ENCODE results near the gene GOLT1A. TPM values are rescaled to one million over a fixed set of nuclear protein-coding genes. Genes with fewer than 3 reads are reported as not detected.
A peak's percentile ranks its signal among the peaks of the same experiment; 100 is the strongest.

GOLT1A gene
- total RNA-seq, 1 donor = not detected

DNA sequence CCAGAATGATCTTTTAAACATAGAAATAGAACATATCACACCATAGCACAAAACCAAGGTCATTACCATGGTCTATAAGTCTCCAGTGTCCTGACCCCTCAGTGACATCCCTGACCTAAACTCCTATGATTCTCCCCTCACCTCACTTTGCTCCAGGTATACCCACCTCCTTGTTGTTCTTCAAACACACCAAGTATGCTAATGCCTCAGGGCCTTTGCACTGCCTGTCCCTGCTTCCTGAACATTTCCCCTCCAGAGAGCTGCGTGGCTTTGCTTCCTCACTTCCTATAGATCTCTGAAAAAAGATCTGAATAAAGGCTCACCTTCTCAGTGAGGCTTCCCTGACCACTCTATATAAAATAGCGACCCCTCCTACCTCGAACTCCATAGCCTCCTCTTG, 1.1 kb downstream of the GOLT1A start:
- H3K4me3 ChIP-seq (ENCODE audit: insufficient read depth, low read length) = no peak overlapping the region
- H3K36me3 ChIP-seq (ENCODE audit: insufficient read depth, low read length) = no peaks in the 10 kb centered on the region
- no peak for DNase-seq (ENCODE audit: insufficient read length, low spot score, missing footprints)
- no peak overlapping the region for H3K4me2 ChIP-seq (ENCODE audit: insufficient read depth, low read length)
- no peak overlapping the region for H2AFZ ChIP-seq (ENCODE audit: low read length)
- no peaks in the 10 kb centered on the region for H4K20me1 ChIP-seq (ENCODE audit: insufficient read depth, low read length)
- TF ChIP-seq, protein P1, sequence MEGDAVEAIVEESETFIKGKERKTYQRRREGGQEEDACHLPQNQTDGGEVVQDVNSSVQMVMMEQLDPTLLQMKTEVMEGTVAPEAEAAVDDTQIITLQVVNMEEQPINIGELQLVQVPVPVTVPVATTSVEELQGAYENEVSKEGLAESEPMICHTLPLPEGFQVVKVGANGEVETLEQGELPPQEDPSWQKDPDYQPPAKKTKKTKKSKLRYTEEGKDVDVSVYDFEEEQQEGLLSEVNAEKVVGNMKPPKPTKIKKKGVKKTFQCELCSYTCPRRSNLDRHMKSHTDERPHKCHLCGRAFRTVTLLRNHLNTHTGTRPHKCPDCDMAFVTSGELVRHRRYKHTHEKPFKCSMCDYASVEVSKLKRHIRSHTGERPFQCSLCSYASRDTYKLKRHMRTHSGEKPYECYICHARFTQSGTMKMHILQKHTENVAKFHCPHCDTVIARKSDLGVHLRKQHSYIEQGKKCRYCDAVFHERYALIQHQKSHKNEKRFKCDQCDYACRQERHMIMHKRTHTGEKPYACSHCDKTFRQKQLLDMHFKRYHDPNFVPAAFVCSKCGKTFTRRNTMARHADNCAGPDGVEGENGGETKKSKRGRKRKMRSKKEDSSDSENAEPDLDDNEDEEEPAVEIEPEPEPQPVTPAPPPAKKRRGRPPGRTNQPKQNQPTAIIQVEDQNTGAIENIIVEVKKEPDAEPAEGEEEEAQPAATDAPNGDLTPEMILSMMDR (IDR thresholded peaks at IDR 0.05; ENCODE audit: extremely low read depth, low read depth, low read length) = no peak
- peaks cover 39% of the 10 kb centered on the region for H3K27me3 ChIP-seq (ENCODE audit: insufficient read depth, low read length)
- no peaks in the 10 kb centered on the region for H3K4me1 ChIP-seq (ENCODE audit: insufficient read depth, low read length)
- H3K79me2 ChIP-seq (ENCODE audit: insufficient read depth, low read length) = no peaks in the 10 kb centered on the region
- H3K27ac ChIP-seq (ENCODE audit: low read depth, low read length) = no peak overlapping the region
- H3K9me3 ChIP-seq (ENCODE audit: low read depth, low read length) = no peaks in the 10 kb centered on the region

DNA sequence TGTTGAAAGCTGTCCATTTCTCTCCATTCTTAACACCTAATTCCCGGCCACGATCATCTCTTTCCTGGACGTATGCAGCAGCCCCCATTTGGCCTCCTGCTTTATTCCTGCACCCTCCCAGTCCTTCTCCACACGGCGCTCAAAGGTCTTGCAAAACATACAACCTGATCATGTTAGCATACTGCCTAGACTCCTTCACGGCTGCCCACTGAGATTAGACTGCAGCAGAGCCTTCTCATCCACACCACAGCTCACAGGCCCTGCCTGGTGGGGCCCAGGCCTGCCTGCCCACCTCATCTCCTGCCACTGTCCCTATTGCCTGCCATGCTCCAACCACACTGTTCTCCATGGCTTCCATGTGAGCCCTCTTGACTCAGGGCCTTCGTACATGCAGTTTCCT, 2.7 kb downstream of the GOLT1A start:
- Histone ChIP-seq H3K79me2 (ENCODE audit: insufficient read depth, low read length) (no peaks in the 10 kb centered on the region), H3K4me3 (ENCODE audit: insufficient read depth, low read length) (no peak overlapping the region), H4K20me1 (ENCODE audit: insufficient read depth, low read length) (no peaks in the 10 kb centered on the region), H3K36me3 (ENCODE audit: insufficient read depth, low read length) (no peaks in the 10 kb centered on the region), H3K4me1 (ENCODE audit: insufficient read depth, low read length) (no peaks in the 10 kb centered on the region), H3K9me3 (ENCODE audit: low read depth, low read length) (no peaks in the 10 kb centered on the region), H2AFZ (ENCODE audit: low read length) (no peak overlapping the region), H3K27me3 (ENCODE audit: insufficient read depth, low read length) (peaks cover 42% of the 10 kb centered on the region), H3K4me2 (ENCODE audit: insufficient read depth, low read length) (no peak overlapping the region), H3K27ac (ENCODE audit: low read depth, low read length) (no peak overlapping the region)
- TF ChIP-seq, protein P1 (IDR thresholded peaks at IDR 0.05; ENCODE audit: extremely low read depth, low read depth, low read length) = no peak
- DNase-seq (ENCODE audit: insufficient read length, low spot score, missing footprints) = peak; percentile 42

DNA sequence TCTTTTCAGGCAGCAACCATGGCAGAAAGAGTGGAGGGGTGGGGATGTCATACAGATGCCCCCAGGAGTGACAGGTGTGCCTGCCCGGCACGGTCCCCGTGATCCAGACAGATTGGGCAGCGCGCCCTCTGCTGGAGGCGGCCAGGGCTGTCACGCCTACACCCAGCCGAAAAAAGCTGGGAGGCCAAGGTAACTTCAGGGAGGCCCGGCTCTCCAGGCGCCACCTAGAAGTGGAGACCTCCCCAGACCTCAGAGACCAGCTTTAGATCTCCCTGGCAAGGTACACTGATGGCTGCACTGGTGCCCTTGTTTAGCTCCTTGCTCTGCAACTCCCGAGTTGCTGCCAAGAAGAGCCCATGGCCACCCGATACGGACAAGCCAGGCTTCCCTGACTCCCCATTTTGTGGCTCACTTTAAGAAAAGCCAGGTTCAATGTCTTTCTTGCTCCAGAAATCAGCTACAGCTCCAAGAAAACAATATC, 6.6 kb downstream of the GOLT1A start:
- TF ChIP-seq, protein P1 (IDR thresholded peaks at IDR 0.05; ENCODE audit: extremely low read depth, low read depth, low read length) = peak; percentile 84
- Histone ChIP-seq H3K4me3 (ENCODE audit: insufficient read depth, low read length) (no peak overlapping the region), H3K9me3 (ENCODE audit: low read depth, low read length) (no peaks in the 10 kb centered on the region), H3K4me1 (ENCODE audit: insufficient read depth, low read length) (no peaks in the 10 kb centered on the region), H3K79me2 (ENCODE audit: insufficient read depth, low read length) (no peaks in the 10 kb centered on the region), H3K4me2 (ENCODE audit: insufficient read depth, low read length) (no peak overlapping the region), H4K20me1 (ENCODE audit: insufficient read depth, low read length) (no peaks in the 10 kb centered on the region), H3K36me3 (ENCODE audit: insufficient read depth, low read length) (no peaks in the 10 kb centered on the region), H2AFZ (ENCODE audit: low read length) (no peak overlapping the region), H3K27me3 (ENCODE audit: insufficient read depth, low read length) (peaks cover 56% of the 10 kb centered on the region), H3K27ac (ENCODE audit: low read depth, low read length) (no peak overlapping the region)
- peak; percentile 96 for DNase-seq (ENCODE audit: insufficient read length, low spot score, missing footprints)

DNA sequence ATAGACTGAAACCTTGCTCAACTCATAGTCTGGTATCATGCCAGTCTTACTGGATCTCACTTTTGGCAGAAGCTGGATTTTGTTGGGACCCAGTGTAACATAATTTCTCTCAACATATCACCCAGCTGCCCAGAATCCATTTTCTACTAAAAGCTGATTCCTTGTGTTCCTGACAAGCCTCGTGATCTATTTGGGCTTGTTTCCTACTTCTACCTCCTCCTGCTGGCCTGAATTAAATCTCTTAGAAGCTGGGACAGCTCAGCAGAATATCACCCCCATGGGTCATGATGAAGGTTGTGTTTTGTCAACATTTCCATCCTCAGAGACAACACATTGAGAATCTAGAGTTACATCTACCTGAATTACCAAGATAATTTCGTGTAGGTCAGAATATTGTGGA, 7.7 kb downstream of the GOLT1A start:
- Histone ChIP-seq H4K20me1 (ENCODE audit: insufficient read depth, low read length) (no peaks in the 10 kb centered on the region), H3K4me2 (ENCODE audit: insufficient read depth, low read length) (no peak overlapping the region), H3K27ac (ENCODE audit: low read depth, low read length) (no peak overlapping the region), H3K27me3 (ENCODE audit: insufficient read depth, low read length) (peaks cover 53% of the 10 kb centered on the region), H3K79me2 (ENCODE audit: insufficient read depth, low read length) (no peaks in the 10 kb centered on the region), H2AFZ (ENCODE audit: low read length) (peak overlapping the region; percentile 56), H3K36me3 (ENCODE audit: insufficient read depth, low read length) (no peaks in the 10 kb centered on the region), H3K4me3 (ENCODE audit: insufficient read depth, low read length) (no peak overlapping the region), H3K4me1 (ENCODE audit: insufficient read depth, low read length) (no peaks in the 10 kb centered on the region), H3K9me3 (ENCODE audit: low read depth, low read length) (no peaks in the 10 kb centered on the region)
- peak; percentile 68 for DNase-seq (ENCODE audit: insufficient read length, low spot score, missing footprints)
- TF ChIP-seq, protein P1 (IDR thresholded peaks at IDR 0.05; ENCODE audit: extremely low read depth, low read depth, low read length) = peak; percentile 31

All from osteoblast (primary cell).